Uterus (tissue), 4 donors: ENCODE measurements around the gene PIN4. TPM values are rescaled to one million over a fixed set of nuclear protein-coding genes. Genes with fewer than 3 reads are reported as not detected.

Experiments used
- DNase-seq, 2 donors: peaks; one replicate each; pipeline ENCODE4 v3.0.0-alpha.2; 2019 to 2020
- H3K27ac ChIP-seq, 2 donors: fragments of 200-600 bp; sonication (generic); 1 replicate in 1 of 2; 2 replicates in 1 of 2; pipeline ENCODE4 v1.5.1; 2016 to 2018
- H3K27me3 ChIP-seq, 2 donors: fragments of 200-600 bp; sonication (generic); one replicate each; pipeline ENCODE4 v1.5.1; 2018 to 2019; ENCODE audit warnings: control low read depth in 1 of 2
- H3K36me3 ChIP-seq, 2 donors: fragments of 200-600 bp; sonication (generic); one replicate each; pipeline ENCODE4 v1.5.1; 2019; ENCODE audit warnings: control low read depth in 1 of 2
- H3K4me1 ChIP-seq, 2 donors: fragments of 200-600 bp; sonication (generic); one replicate each; pipeline ENCODE4 v1.5.1; 2018 to 2019; ENCODE audit warnings: control low read depth in 1 of 2
- H3K4me3 ChIP-seq, 2 donors: fragments of 200-600 bp; sonication (generic); 1 replicate in 1 of 2; 2 replicates in 1 of 2; pipeline ENCODE4 v1.5.1; 2018 to 2019; ENCODE audit warnings: mild to moderate bottlenecking in 1 of 2
- H3K9me3 ChIP-seq, 2 donors: fragments of 200-600 bp; sonication (generic); one replicate each; pipeline ENCODE4 v1.5.1; 2019; ENCODE audit warnings: control low read depth in 1 of 2
- CTCF ChIP-seq, 4 experiments: fragments of 200-600 bp in 2 of 4; fragments of 450-650 bp in 2 of 4; sonication (generic) in 2 of 4; IDR thresholded peaks; one replicate each; pipeline ENCODE4 v1.5.1; 2016 to 2019; ENCODE audit warnings: antibody characterized with exemption in 4 of 4, mild to moderate bottlenecking in 2 of 4, moderate library complexity in 1 of 4
- POLR2A ChIP-seq, 2 donors: fragments of 450-650 bp; IDR thresholded peaks; one replicate each; pipeline ENCODE4 v1.6.1; 2016; ENCODE audit warnings: antibody characterized with exemption in 2 of 2, mild to moderate bottlenecking in 1 of 2, moderate library complexity in 1 of 2
- intact Hi-C: fragments of 100-400 bp; cut with DNase I; formaldehyde crosslinking; loops from one replicate; pipeline ENCODE4 v1.15.1; 2023; ENCODE audit warnings: low total_unique reads
- total RNA-seq, 4 donors: library from RNA; depleted of rRNA in 3 of 4; stranded (reverse); fragments of >200 nt in 3 of 4; gene quantifications; one replicate each; pipeline versions ENCODE4 v1.1.0 to v1.2.4, GENCODE V29; 2014 to 2023
- donor health status: DM: yes; HTN: yes; CAD: no.

Gene PIN4
- total RNA-seq, 4 donors from 2014 or later, result 1.3 to 15.0 (median 8.2) TPM; not detected in 1

- H3K36me3 ChIP-seq, result no peaks in the 10 kb centered on the region
- H3K4me1 ChIP-seq, result no peaks in the 10 kb centered on the region
- no peak for DNase-seq
- H3K9me3 ChIP-seq, result no peaks in the 10 kb centered on the region
- intact Hi-C loops, result no loop called here
- TF ChIP-seq CTCF (IDR thresholded peaks at IDR 0.05) (no peak), POLR2A (IDR thresholded peaks at IDR 0.05) (no peak)
- H3K27ac ChIP-seq, result no peak overlapping the region
- no peaks in the 10 kb centered on the region for H3K27me3 ChIP-seq
- no peak overlapping the region for H3K4me3 ChIP-seq
These were observed 42.0 kb upstream of the PIN4 start for GRCh38 chrX:72139538-72139937.

- H3K36me3 ChIP-seq, result no peaks in the 10 kb centered on the region
- TF ChIP-seq CTCF (IDR thresholded peaks at IDR 0.05), result no peak
- TF ChIP-seq POLR2A (IDR thresholded peaks at IDR 0.05), result no peak
- intact Hi-C loops, result no loop called here
These were observed 40.1 kb upstream of the PIN4 start for GRCh38 chrX:72141372-72142004.

GRCh38 chrX:72142094-72142793 lies 39.3 kb upstream of the PIN4 start:
- Histone ChIP-seq H3K36me3 (no peaks in the 10 kb centered on the region), H3K9me3 (no peaks in the 10 kb centered on the region), H3K4me1 (no peaks in the 10 kb centered on the region), H3K4me3 (no peak overlapping the region), H3K27ac (no peak overlapping the region), H3K27me3 (no peaks in the 10 kb centered on the region)
- no peak for DNase-seq
- TF ChIP-seq CTCF (IDR thresholded peaks at IDR 0.05) (no peak), POLR2A (IDR thresholded peaks at IDR 0.05) (no peak)
- intact Hi-C loops, result no loop called here

More at GRCh38 chrX:72141372-72142004, 40.1 kb upstream of the PIN4 start:
- no peaks in the 10 kb centered on the region for H3K27me3 ChIP-seq
- H3K27ac ChIP-seq, result no peak overlapping the region
- no peaks in the 10 kb centered on the region for H3K9me3 ChIP-seq
- no peak overlapping the region for H3K4me3 ChIP-seq
- DNase-seq, result no peak
- no peaks in the 10 kb centered on the region for H3K4me1 ChIP-seq

- no peaks in the 10 kb centered on the region for H3K36me3 ChIP-seq
- no peaks in the 10 kb centered on the region for H3K4me1 ChIP-seq
- H3K9me3 ChIP-seq, result no peaks in the 10 kb centered on the region
- TF ChIP-seq POLR2A (IDR thresholded peaks at IDR 0.05), result no peak
- TF ChIP-seq CTCF (IDR thresholded peaks at IDR 0.05), result no peak
- H3K27me3 ChIP-seq, result no peaks in the 10 kb centered on the region
- no peak overlapping the region for H3K4me3 ChIP-seq
- no peak for DNase-seq
- intact Hi-C loops, result no loop called here
- no peak overlapping the region for H3K27ac ChIP-seq
These were observed 38.6 kb upstream of the PIN4 start for GRCh38 chrX:72142794-72143608.

- H3K9me3 ChIP-seq, result no peaks in the 10 kb centered on the region
- no peaks in the 10 kb centered on the region for H3K27me3 ChIP-seq
- no peak overlapping the region for H3K27ac ChIP-seq
- no peak overlapping the region for H3K4me3 ChIP-seq
- H3K36me3 ChIP-seq, result no peaks in the 10 kb centered on the region
- no peaks in the 10 kb centered on the region for H3K4me1 ChIP-seq
- no peak for TF ChIP-seq CTCF (IDR thresholded peaks at IDR 0.05)
- no peak for DNase-seq
- intact Hi-C loops, result no loop called here
These were observed 38.0 kb upstream of the PIN4 start for GRCh38 chrX:72143609-72143907.
